GM12891 (cell line): ENCODE results near the gene PLPP1.

Experiments used
- POLR2A ChIP-seq: IDR thresholded peaks from 2 replicates; pipeline ENCODE4 v1.6.1; 2011; ENCODE audit warnings: low read depth, low read length, control low read depth
- TAF1 ChIP-seq: IDR thresholded peaks from 2 replicates; pipeline ENCODE4 v1.6.1; 2011; ENCODE audit warnings: low read depth, low read length, control low read depth

- no peak for TF ChIP-seq POLR2A
- no peak for TF ChIP-seq TAF1
Observed at GRCh38 chr5:55415071-55415470, 119.7 kb downstream of the PLPP1 start.
